GM10248 (cell line): ENCODE measurements around the gene ZMIZ1.
"Not testable (repeated sequence)": the region's sequence is repeated elsewhere in the genome, so short reads cannot be mapped to it uniquely, and the experiment has no call there.

Experiments
- CTCF ChIA-PET: fragments of 300-600 bp; sonication (Branson Sonifier 250); formaldehyde crosslinking; extraction: SDS; loops from one replicate; lab custom pipeline; 2021; ENCODE audit warnings: antibody characterized with exemption; lab: Yijun Ruan, JAX
- POLR2A ChIA-PET: fragments of 350-650 bp; sonication (Branson Sonifier 250); formaldehyde crosslinking; extraction: SDS; loops from one replicate; lab custom pipeline; 2020; ENCODE audit warnings: antibody characterized with exemption; lab: Yijun Ruan, JAX
- DNase-seq: peaks from one replicate; pipeline ENCODE4 v3.0.0; 2012; ENCODE audit errors: extremely low spot score
- CTCF ChIP-seq: IDR thresholded peaks from 2 replicates; pipeline ENCODE4 v1.5.1; 2012; ENCODE audit warnings: mild to moderate bottlenecking, low read depth; ENCODE audit errors: extremely low read depth, missing control alignments, control extremely low read depth

ZMIZ1 gene

DNA sequence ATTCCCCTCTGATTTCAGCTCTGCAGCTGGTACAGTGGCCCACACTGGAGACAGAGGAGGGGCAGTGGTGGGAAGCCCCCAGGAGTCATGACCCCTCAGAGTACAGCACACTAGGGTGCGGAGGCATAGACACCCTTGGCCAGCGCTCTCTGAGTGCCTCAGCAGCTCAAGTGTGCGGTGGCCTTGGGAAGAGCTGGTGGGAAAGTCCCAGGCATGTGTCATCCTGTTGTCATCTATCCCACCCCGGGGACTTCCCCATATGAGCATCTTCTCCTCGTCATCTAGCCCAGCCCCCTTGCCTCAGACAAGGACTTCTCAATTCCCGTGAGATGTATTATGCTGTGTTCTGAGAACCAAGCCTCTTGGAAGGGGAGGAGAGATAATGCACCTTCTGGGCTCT lies 262.9 kb downstream of the ZMIZ1 start:
- ChIA-PET POLR2A (interaction anchor here (0.8 kb wide), 1 partner anchor 13 kb away, joined by 3 read pairs; no protein-coding TSS in a partner anchor), CTCF (interaction anchor here (1.2 to 10.3 kb wide), 3 partner anchors 12 to 43 kb away, joined by 4 to 90 read pairs (median 12); partner anchors contain the start of gene PPIF)
- peak; percentile 83 for DNase-seq
- no peak for TF ChIP-seq CTCF

GRCh38 chr10:79332610-79333315 lies 264.0 kb downstream of the ZMIZ1 start:
- CTCF ChIA-PET: interaction anchor here (10.3 kb wide), 1 partner anchor 11 kb away, joined by 90 read pairs; the partner anchor contains the start of gene PPIF
- DNase-seq, POLR2A ChIA-PET: not testable (repeated sequence)

DNA sequence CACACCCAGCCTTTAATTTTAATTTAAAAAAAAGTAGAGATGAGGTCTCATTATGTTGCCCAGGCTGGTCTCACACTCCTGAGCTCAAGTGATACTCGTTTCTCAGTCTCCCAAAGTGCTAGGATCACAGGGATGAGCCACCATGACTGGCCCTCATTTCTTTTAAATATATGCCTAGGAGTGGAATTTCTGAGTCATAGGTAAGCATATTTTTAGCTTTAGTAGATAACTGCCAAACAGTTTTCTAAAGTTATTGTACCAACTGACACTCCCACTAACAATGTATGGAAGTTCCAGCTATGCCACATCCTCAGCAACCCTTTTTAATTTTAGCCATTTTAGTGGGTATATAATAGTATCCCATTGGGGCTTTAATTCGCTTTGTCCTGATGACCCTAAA lies 264.7 kb downstream of the ZMIZ1 start:
- ChIA-PET POLR2A (no interaction called here), CTCF (interaction anchor here (1.6 to 10.3 kb wide), 3 partner anchors 9 to 14 kb away, joined by 4 to 90 read pairs (median 5); partner anchors contain the start of gene PPIF)
- no peak for TF ChIP-seq CTCF
- no peak for DNase-seq

DNA sequence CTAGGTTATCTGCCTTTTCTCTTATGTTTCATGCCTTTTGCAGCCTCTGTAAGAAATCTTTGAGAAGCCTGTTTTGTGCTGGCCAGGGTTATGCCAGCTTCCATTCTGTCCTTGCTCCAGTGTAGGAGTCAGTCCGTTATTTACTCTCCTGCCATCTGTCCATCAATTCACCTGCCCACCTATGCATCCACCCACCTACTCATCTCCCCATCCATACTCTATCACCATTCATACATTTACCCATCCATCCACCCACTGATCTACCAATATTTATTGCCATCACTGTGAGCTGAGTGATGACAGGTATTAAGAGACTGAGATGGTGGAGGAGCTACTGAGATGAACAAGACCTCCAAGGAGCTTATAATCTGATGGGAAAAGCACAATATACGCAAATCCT lies 265.8 kb downstream of the ZMIZ1 start:
- ChIA-PET CTCF (interaction anchor here (1.5 to 10.3 kb wide), 5 partner anchors 9 to 40 kb away, joined by 3 to 90 read pairs (median 4); partner anchors contain the start of gene PPIF), POLR2A (interaction anchor here (0.6 to 1.2 kb wide), 2 partner anchors 13 to 1299 kb away, joined by 3 to 4 read pairs; no protein-coding TSS in a partner anchor)
- DNase-seq: no peak
- no peak for TF ChIP-seq CTCF

DNA sequence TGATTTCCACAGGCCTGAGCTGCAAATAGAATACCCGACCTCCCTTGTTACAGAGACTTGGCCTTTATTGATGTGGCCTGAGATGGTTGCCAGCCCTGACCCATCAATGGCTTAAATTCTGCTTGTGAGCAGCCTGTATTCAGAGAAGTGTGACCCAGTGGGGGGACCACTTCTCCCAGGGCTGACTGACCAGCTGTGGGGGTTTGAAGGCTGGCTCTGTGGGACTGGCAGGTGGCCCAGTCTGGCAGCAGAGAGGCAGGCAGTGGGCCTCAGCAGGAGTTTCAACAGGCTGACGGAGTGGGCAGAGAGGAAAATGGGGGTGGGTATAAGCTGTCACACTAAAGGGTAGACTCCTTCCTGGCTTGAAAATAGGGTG lies 266.3 kb downstream of the ZMIZ1 start:
- ChIA-PET POLR2A (interaction anchor here (0.6 to 1.2 kb wide), 2 partner anchors 13 to 1299 kb away, joined by 3 to 4 read pairs; no protein-coding TSS in a partner anchor), CTCF (interaction anchor here (0.8 to 10.3 kb wide), 6 partner anchors 9 to 41 kb away, joined by 3 to 90 read pairs (median 4); partner anchors contain the start of gene PPIF)
- no peak for TF ChIP-seq CTCF
- no peak for DNase-seq

DNA sequence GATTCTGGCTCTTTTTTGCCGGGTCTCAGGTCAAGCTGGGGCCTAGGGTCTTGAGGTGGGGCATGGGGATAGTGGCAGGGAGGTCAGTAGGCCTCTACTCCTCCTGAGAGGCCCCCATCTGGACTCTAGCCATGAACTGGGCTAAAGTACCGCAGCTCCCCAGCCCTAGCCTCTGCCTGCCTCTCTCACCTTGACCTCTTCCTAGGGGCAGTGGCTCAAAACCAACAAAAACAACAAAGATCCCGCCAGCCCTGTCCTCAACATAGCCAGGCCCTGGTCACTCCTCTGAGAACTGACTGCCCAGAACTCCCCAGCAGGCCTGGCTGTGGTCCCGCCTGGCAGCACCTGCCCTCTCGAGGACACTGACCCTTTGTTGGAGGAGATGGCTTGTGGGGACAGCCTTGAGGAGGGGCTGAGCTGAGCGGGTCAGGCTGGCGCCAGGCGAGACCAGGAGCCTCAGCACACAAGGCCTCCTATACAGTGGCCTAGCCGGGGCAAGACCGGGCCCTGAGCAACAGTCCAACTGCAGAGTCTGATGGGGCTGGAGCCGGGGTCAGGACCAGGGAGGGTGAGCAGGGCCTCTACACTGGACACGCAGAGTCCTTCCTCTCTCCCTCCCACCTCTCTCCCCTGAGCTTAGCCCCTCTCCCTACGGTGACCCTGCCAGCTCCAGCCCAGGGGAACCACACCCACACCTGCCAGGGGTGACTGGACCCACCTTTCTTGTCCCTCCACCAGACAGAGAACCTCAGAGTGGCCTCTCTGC lies 266.9 kb downstream of the ZMIZ1 start:
- DNase-seq: no peak
- CTCF ChIA-PET: interaction anchor here (0.8 to 10.3 kb wide), 8 partner anchors 8 to 41 kb away, joined by 3 to 90 read pairs (median 4); partner anchors contain the start of gene PPIF
- TF ChIP-seq CTCF: no peak
- POLR2A ChIA-PET: no interaction called here

GRCh38 chr10:79336276-79336675 lies 267.5 kb downstream of the ZMIZ1 start:
- CTCF ChIA-PET: interaction anchor here (1.2 to 10.3 kb wide), 4 partner anchors 7 to 18 kb away, joined by 3 to 90 read pairs (median 6); partner anchors contain the start of gene PPIF

More at GRCh38 chr10:79336276-79336675, 267.5 kb downstream of the ZMIZ1 start:
- POLR2A ChIA-PET: no interaction called here
- TF ChIP-seq CTCF: no peak
- no peak for DNase-seq
